Central memory CD8-positive, alpha-beta T cell (primary cell): Measurements from ENCODE around the gene ERCC6L2.
A peak's percentile ranks its signal among the peaks of the same experiment; 100 is the strongest.

Experiments
- ATAC-seq: fragments of 150-1000 bp; cut with Tn5 transposase; replicated peaks from 2 replicates; pipeline ENCODE4 v1.10.0; 2022; ENCODE audit warnings: mild to moderate bottlenecking, moderate FRiP score, moderate number of reproducible peaks; ENCODE audit not compliant: poor library complexity, severe bottlenecking; ENCODE audit errors: extremely low read depth
- DNase-seq, 2 donors: peaks; one replicate each; pipeline ENCODE4 v3.0.0; 2021; ENCODE audit warnings: low spot score in 2 of 2
- H3K27ac Mint-ChIP-seq: one replicate; pipeline ENCODE4 v1.8.0; 2022; ENCODE audit warnings: low read depth, mild to moderate bottlenecking, moderate library complexity, mixed read lengths
- H3K27me3 Mint-ChIP-seq: one replicate; pipeline ENCODE4 v1.8.0; 2022; ENCODE audit warnings: mixed read lengths
- H3K36me3 Mint-ChIP-seq: one replicate; pipeline ENCODE4 v1.8.0; 2022; ENCODE audit warnings: mild to moderate bottlenecking, moderate library complexity, mixed read lengths; ENCODE audit not compliant: insufficient read depth
- H3K4me1 Mint-ChIP-seq: one replicate; pipeline ENCODE4 v1.8.0; 2022; ENCODE audit warnings: mixed read lengths
- H3K4me3 Mint-ChIP-seq: one replicate; pipeline ENCODE4 v1.8.0; 2022; ENCODE audit warnings: mild to moderate bottlenecking, moderate library complexity, mixed read lengths
- H3K9me3 Mint-ChIP-seq: one replicate; pipeline ENCODE4 v1.8.0; 2022; ENCODE audit warnings: mixed read lengths

ERCC6L2 gene, protein sequence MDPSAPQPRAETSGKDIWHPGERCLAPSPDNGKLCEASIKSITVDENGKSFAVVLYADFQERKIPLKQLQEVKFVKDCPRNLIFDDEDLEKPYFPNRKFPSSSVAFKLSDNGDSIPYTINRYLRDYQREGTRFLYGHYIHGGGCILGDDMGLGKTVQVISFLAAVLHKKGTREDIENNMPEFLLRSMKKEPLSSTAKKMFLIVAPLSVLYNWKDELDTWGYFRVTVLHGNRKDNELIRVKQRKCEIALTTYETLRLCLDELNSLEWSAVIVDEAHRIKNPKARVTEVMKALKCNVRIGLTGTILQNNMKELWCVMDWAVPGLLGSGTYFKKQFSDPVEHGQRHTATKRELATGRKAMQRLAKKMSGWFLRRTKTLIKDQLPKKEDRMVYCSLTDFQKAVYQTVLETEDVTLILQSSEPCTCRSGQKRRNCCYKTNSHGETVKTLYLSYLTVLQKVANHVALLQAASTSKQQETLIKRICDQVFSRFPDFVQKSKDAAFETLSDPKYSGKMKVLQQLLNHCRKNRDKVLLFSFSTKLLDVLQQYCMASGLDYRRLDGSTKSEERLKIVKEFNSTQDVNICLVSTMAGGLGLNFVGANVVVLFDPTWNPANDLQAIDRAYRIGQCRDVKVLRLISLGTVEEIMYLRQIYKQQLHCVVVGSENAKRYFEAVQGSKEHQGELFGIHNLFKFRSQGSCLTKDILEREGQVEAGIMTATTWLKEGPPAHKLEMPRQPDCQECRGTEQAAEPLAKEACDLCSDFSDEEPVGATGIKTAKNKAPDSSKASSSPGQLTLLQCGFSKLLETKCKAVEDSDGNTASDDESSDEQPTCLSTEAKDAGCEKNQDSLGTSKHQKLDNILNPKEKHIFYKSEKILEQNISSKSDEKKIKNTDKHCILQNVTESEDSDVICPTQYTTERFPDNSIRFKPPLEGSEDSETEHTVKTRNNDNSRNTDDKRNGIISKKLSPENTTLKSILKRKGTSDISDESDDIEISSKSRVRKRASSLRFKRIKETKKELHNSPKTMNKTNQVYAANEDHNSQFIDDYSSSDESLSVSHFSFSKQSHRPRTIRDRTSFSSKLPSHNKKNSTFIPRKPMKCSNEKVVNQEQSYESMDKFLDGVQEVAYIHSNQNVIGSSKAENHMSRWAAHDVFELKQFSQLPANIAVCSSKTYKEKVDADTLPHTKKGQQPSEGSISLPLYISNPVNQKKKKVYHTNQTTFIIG (N-terminal part only)

DNA sequence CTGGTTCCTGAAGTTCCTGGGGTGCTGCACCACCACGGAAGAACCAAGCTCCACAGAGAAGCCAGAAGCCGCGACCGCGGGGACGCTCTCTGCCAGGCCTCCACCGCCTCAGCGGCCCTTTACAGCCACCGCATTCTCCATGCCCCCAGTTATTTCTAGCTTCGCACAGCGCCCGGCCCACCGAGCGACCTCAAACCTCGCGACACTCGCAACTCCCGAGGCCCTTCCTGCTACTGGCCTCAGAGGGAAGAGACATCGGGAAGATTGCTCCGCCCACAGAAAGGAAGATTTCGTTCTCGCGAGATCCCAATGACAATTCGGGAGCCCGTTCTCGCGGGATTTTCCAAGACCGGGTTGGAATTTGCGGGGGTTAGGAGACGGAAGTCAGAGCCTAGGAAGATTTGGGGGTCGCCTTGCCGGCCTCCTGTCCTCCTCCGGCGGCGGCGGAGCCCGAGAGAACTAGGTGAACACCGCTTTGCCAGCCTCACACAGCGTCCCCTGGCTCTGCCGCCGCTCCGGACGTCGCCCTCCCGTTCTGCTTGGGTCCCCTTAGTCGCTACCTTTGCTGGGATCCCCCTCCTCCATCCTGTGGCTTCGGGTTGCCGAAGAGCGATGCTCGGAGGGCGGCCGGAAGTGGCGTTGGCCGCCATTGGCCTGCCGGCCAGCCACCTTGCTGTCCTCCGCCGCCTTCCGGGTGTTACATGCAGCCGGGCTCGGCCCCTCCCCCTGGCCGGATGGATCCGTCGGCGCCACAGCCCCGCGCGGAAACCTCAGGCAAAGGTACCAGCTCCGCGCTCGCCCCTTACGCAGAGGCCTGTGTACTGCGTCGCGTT, at the start of gene ERCC6L2:
Gene ERCC6L2, plus strand, starts transcription at position 387 of the 833 bp plus-strand sequence. Its CDS starts 348 bp downstream, at position 735.
- no peaks in the 10 kb centered on the region for H3K27me3 Mint-ChIP-seq
- peaks cover 32% of the 10 kb centered on the region for H3K36me3 Mint-ChIP-seq
- ATAC-seq, result peak; percentile 87
- peak; percentile 86 to 89 for DNase-seq
- no peak within 1 kb of the TSS for H3K4me3 Mint-ChIP-seq
- H3K27ac Mint-ChIP-seq, result no peak within 1 kb of the TSS
- no peaks in the 10 kb centered on the region for H3K9me3 Mint-ChIP-seq
- peaks cover 15% of the 10 kb centered on the region for H3K4me1 Mint-ChIP-seq

DNA sequence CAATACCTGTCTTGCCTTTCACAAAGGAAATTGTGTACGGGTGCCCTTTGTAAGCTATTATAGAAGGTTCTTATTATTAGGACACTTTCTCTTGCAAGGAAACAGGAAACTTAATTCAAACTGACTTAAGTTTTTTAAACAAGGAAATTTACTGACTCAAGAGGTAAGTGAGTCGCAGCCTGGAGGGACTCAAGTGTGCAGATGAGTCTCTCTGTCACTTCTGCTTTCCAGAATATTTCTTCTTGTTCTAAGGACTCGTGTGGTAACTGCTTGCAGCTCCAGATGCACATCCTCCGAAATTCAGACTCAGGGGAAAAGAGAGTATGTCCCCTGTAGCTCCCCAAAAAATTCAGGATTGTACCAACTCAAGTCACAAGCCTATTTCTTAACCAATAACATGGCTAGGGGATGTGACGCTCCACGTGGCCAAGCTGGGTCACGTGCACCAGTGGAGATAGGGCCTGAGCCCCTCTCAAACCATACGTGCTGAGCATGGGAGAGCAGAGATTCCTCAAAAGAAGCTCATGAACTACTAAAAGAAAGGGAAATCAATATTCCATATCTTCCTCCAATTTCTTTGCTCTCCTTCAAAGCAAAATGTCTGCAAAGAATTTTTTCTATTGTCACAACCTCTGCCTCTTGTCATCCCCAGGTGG, 49.2 kb upstream of the ERCC6L2 start:
- DNase-seq, result no peak
- no peaks in the 10 kb centered on the region for H3K36me3 Mint-ChIP-seq
- H3K9me3 Mint-ChIP-seq, result no peaks in the 10 kb centered on the region
- no peak overlapping the region for H3K4me3 Mint-ChIP-seq
- no peak for ATAC-seq
- no peaks in the 10 kb centered on the region for H3K4me1 Mint-ChIP-seq
- H3K27ac Mint-ChIP-seq, result no peak overlapping the region
- H3K27me3 Mint-ChIP-seq, result peaks cover 20% of the 10 kb centered on the region

DNA sequence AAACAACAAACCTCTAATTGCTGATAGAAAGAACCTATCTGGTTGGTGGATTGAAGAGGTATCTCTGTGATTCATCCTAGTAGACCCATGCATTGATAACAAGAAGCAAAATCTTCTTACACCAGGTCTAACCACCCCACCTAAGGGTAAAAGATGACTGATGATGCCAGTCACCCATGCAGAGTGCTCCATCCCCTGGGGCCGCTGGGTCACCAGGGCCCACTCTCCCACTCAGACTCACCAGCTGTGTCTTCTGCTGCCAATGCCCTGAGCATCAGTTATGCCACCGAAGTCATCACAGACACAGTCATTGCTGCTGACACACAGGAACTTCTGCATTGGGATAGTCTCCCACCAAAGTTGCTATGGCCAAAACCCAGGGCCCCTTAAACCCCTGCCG, 44.7 kb upstream of the ERCC6L2 start:
- Mint-ChIP-seq H3K4me1 (no peaks in the 10 kb centered on the region), H3K4me3 (no peak overlapping the region), H3K36me3 (no peaks in the 10 kb centered on the region), H3K27ac (no peak overlapping the region), H3K27me3 (peaks cover 20% of the 10 kb centered on the region), H3K9me3 (no peaks in the 10 kb centered on the region)
- no peak for ATAC-seq
- DNase-seq, result no peak

DNA sequence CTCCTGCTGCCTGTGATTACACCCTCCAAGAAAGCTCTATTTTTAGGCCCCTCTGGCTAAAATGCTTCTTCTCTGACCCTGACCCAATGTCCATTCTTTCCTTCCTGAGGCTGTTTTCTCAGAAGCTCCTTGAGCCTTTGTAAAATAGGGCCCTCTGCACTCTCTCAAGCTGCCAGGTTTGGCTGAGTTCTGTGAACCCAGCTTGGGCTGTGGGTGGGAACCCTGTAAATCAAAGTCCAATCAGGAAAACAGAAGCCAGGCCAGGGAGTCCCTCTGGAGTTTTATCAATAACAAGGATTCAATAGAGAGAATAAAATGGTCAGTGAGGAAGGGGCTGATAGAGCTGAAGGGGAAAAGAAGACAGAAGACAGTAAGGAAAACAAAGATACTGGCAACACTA, 43.7 kb upstream of the ERCC6L2 start:
- ATAC-seq (no peak), DNase-seq (no peak)
- Mint-ChIP-seq H3K27me3 (peaks cover 18% of the 10 kb centered on the region), H3K4me1 (no peaks in the 10 kb centered on the region), H3K36me3 (no peaks in the 10 kb centered on the region), H3K27ac (no peak overlapping the region), H3K4me3 (no peak overlapping the region), H3K9me3 (no peaks in the 10 kb centered on the region)

DNA sequence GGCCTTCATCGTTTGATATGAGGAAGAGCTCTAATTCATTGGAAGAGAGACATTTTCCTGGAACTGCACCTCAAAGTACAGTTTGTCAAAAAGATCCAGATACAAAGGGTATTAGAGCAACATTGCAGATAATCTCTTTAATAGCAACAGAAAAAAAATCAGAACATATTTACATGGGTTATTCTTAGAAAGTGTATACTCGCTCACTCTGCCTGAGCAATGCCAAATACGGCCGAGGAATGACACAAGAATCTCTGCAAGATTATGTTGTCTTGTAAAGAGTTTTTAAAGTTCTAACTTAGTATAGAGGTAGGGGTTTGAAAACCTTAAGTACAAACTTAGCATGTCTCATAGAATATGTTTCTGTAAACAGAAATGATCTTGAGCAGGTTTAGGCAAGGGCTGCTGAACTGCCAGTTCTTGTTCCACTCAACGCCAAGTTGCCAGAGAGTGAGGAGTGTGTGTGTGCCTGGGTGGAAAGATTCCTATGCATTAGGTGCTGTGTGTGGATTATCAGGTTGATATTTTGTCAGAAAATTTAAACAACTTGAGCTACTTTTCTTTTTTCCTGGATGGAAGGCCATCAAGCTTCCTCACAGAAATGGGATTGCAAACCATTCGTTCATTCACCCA, 41.8 kb upstream of the ERCC6L2 start:
- Mint-ChIP-seq H3K4me1 (no peaks in the 10 kb centered on the region), H3K27ac (no peak overlapping the region), H3K27me3 (peaks cover 3% of the 10 kb centered on the region), H3K9me3 (no peaks in the 10 kb centered on the region), H3K4me3 (no peak overlapping the region), H3K36me3 (no peaks in the 10 kb centered on the region)
- ATAC-seq (no peak), DNase-seq (no peak)

DNA sequence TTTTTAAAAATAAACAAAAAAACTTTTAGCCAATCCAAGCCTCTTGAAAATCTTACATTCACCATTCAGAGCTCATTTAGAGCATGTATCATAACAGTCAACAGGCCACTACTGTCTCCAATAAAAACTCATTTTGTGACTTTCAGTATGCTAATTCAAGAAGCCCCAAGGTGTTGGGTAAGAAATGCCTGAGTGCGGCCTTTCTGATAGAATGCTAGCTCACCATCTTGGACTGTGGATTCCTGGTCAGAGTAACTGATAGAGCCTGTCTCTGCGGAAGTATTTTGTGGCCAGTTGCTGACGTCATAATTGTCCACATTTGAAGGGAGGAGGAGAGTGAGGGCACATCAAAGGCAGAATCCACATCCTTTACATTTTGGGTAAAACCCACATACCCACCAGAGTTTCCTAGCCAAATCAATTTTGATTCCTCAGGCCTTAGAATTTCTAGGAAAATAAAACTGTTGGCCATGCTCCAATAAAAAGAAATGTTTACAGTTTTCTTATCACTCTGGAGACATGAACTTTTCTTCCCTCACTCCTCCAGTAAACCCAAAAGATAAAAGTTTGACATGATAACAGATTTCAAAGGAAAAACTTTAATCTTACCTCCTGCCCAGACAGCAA, 41.1 kb upstream of the ERCC6L2 start:
- Mint-ChIP-seq H3K27me3 (no peaks in the 10 kb centered on the region), H3K4me3 (no peak overlapping the region), H3K36me3 (no peaks in the 10 kb centered on the region), H3K4me1 (no peaks in the 10 kb centered on the region), H3K9me3 (no peaks in the 10 kb centered on the region), H3K27ac (no peak overlapping the region)
- no peak for ATAC-seq
- DNase-seq, result no peak

DNA sequence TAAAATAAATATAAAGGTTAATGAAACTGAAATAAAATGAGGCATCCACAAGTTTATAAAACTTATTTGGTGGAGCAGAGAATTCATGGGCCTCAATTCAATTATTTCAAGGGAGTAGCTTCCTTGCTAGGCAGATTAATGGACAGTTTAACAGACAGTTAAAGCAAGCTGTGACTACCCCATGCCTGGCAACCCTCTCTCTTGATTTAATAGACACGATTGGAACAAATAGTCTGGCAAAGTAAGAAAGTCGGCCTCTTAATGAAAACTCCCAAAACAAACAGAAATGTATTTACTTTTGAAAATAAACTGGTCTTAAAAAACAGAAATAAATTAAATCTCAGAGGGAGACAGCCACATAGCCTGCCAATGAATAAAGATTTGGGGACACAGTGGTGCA, 40.1 kb upstream of the ERCC6L2 start:
- DNase-seq (no peak), ATAC-seq (no peak)
- H3K4me1 Mint-ChIP-seq, result no peaks in the 10 kb centered on the region
- H3K9me3 Mint-ChIP-seq, result no peaks in the 10 kb centered on the region
- H3K36me3 Mint-ChIP-seq, result no peaks in the 10 kb centered on the region
- H3K27ac Mint-ChIP-seq, result no peak overlapping the region
- no peak overlapping the region for H3K4me3 Mint-ChIP-seq
- no peaks in the 10 kb centered on the region for H3K27me3 Mint-ChIP-seq

DNA sequence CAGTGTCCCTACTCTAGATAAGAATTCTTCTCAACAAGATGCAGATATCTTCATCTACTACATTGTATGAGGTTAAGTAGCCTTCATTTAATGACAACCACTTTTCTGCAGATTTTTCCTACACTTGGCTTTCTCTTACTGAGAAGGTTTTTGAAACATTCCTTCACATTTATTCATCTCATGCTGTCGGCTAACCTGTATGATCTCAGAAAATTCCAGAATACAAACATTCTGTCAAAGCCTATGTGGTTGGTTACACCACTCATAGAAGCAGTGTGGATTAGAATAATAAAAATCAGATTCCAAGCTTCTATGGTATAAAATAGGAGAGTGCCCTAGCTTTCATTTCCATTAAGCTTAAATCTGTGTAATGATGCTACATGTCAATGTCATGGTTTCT, 39.4 kb upstream of the ERCC6L2 start:
- H3K4me1 Mint-ChIP-seq, result no peaks in the 10 kb centered on the region
- H3K27me3 Mint-ChIP-seq, result no peaks in the 10 kb centered on the region
- DNase-seq (no peak), ATAC-seq (no peak)
- H3K9me3 Mint-ChIP-seq, result no peaks in the 10 kb centered on the region
- H3K27ac Mint-ChIP-seq, result no peak overlapping the region
- no peak overlapping the region for H3K4me3 Mint-ChIP-seq
- no peaks in the 10 kb centered on the region for H3K36me3 Mint-ChIP-seq

DNA sequence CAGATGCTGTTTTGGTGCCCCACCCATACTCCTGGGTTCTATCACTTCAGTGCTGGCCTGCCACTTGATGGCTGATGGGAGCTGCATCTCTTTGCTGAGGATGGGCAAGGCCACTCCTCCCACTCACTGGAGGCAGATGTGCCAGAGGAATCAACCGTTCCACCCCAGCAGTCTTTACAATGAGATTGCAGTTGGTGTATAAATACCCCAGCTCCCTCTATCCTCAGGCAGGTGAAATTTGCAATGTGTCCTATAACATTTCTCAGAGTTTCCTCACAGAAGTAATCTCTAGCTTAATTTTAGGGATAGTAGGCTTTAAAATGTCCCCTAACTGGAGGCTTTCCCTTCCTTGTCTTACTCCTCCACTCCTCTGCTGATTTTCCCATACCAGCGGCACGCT, 36.5 kb upstream of the ERCC6L2 start:
- H3K9me3 Mint-ChIP-seq, result no peaks in the 10 kb centered on the region
- DNase-seq, result no peak
- no peaks in the 10 kb centered on the region for H3K27me3 Mint-ChIP-seq
- H3K4me3 Mint-ChIP-seq, result no peak overlapping the region
- H3K4me1 Mint-ChIP-seq, result no peaks in the 10 kb centered on the region
- no peak for ATAC-seq
- no peak overlapping the region for H3K27ac Mint-ChIP-seq
- no peaks in the 10 kb centered on the region for H3K36me3 Mint-ChIP-seq

DNA sequence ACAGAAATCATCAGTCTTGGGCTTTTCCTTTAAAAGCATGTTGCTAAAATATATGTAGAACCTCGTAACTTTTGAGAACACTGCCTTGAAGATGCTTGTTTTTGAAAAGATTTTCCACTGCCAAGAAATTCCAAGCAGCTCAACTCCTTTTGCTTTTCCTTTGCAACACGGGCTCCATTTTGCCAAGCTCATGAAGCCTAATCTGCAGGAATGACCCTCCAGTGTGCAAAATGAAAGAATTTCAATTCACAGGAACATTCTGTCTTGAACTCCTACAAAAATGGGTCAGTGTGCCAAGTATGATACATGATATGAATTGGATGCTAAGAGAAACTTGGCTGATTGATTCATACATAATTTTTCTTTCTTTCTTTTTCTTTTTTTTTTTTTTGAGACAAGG, 35.4 kb upstream of the ERCC6L2 start:
- H3K36me3 Mint-ChIP-seq, result no peaks in the 10 kb centered on the region
- no peaks in the 10 kb centered on the region for H3K27me3 Mint-ChIP-seq
- ATAC-seq, result no peak
- H3K27ac Mint-ChIP-seq, result no peak overlapping the region
- H3K4me3 Mint-ChIP-seq, result no peak overlapping the region
- DNase-seq, result no peak
- H3K4me1 Mint-ChIP-seq, result no peaks in the 10 kb centered on the region
- H3K9me3 Mint-ChIP-seq, result no peaks in the 10 kb centered on the region

DNA sequence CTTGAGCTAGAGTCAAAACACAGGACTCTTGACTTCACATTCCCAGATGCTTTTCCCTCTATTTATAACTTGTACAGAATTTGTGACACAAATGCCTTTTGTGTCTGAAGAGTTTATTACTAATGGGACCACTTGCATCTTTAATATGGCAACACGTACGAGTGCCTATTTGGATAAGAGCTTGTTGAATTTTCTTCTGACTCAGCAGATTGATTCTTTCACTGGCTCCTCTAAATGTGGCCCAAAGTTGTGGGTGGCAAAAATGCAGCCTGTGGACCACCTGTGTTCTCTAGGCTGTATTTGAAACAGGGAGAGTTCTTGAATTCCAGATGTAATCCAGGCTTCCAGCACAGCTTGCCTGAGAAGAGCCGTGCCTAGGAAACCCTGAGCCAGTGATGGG, 34.1 kb upstream of the ERCC6L2 start:
- H3K4me3 Mint-ChIP-seq, result no peak overlapping the region
- no peaks in the 10 kb centered on the region for H3K36me3 Mint-ChIP-seq
- H3K9me3 Mint-ChIP-seq, result no peaks in the 10 kb centered on the region
- no peak overlapping the region for H3K27ac Mint-ChIP-seq
- no peak for ATAC-seq
- DNase-seq, result no peak
- H3K4me1 Mint-ChIP-seq, result no peaks in the 10 kb centered on the region
- H3K27me3 Mint-ChIP-seq, result no peaks in the 10 kb centered on the region
